GM20000 (cell line): ENCODE data around the gene SOX6.

Experiments
- DNase-seq: peaks from one replicate; pipeline ENCODE4 v3.0.0; 2012; ENCODE audit warnings: low spot score
- CTCF ChIP-seq: IDR thresholded peaks from 2 replicates; pipeline ENCODE4 v1.5.1; 2012; ENCODE audit warnings: mild to moderate bottlenecking, control low read depth; ENCODE audit errors: extremely low read depth, missing control alignments

Gene SOX6

GRCh38 chr11:16313846-16314245 lies 42.5 kb downstream of the SOX6 start:
- no peak for TF ChIP-seq CTCF
- no peak for DNase-seq

GRCh38 chr11:16312233-16312765 lies 44.0 kb downstream of the SOX6 start:
- no peak for DNase-seq
- TF ChIP-seq CTCF = no peak

GRCh38 chr11:16311831-16312230 lies 44.5 kb downstream of the SOX6 start:
- no peak for TF ChIP-seq CTCF
- DNase-seq = no peak

GRCh38 chr11:16310943-16311342 lies 45.4 kb downstream of the SOX6 start:
- TF ChIP-seq CTCF = no peak
- no peak for DNase-seq

GRCh38 chr11:16309226-16309625 lies 47.1 kb downstream of the SOX6 start:
- DNase-seq = no peak
- TF ChIP-seq CTCF = no peak

- no peak for TF ChIP-seq CTCF
- DNase-seq = no peak
Observed at GRCh38 chr11:16301462-16301861, 54.9 kb downstream of the SOX6 start.

GRCh38 chr11:16299884-16300782 lies 56.2 kb downstream of the SOX6 start:
- TF ChIP-seq CTCF = no peak

More at GRCh38 chr11:16299884-16300782, 56.2 kb downstream of the SOX6 start:
- no peak for DNase-seq
